CD14-positive monocyte (primary cell): ENCODE measurements around the gene CDC45. TPM values are rescaled to one million over a fixed set of nuclear protein-coding genes. Genes with fewer than 3 reads are reported as not detected.
A peak's percentile ranks its signal among the peaks of the same experiment; 100 is the strongest.
"Not testable (repeated sequence)": the region's sequence is repeated elsewhere in the genome, so short reads cannot be mapped to it uniquely, and the experiment has no call there.

ENCODE experiments used
- DNase-seq, 3 donors: peaks; one replicate each; pipeline ENCODE4 v3.0.0-alpha.2; 2011 to 2022
- H2AFZ ChIP-seq: 2 replicates; pipeline ENCODE4 v1.6.0; 2012; ENCODE audit warnings: mild to moderate bottlenecking, low read depth, low read length, inconsistent platforms; ENCODE audit not compliant: insufficient read depth, poor library complexity, severe bottlenecking
- H3K27ac ChIP-seq, 2 donors: 1 replicate in 1 of 2; 2 replicates in 1 of 2; pipeline ENCODE4 v1.5.1; 2012 to 2013; ENCODE audit warnings: low read length in 2 of 2, control low read depth in 1 of 2, inconsistent platforms in 1 of 2, low read depth in 1 of 2, mild to moderate bottlenecking in 1 of 2
- H3K27me3 ChIP-seq, 2 donors: one replicate each; pipeline versions ENCODE4 v1.6.0 to v1.6.1; 2011 to 2013; ENCODE audit warnings: low read length in 2 of 2; ENCODE audit not compliant: control insufficient read depth in 2 of 2, insufficient read depth in 2 of 2
- H3K36me3 ChIP-seq, 2 donors: replicated peaks in 1 of 2; 1 replicate in 1 of 2; 2 replicates in 1 of 2; pipeline versions ENCODE4 v1.5.1 to v1.6.1; 2012 to 2013; ENCODE audit warnings: low read length in 2 of 2, control low read depth in 1 of 2, inconsistent platforms in 1 of 2, mild to moderate bottlenecking in 1 of 2; ENCODE audit not compliant: insufficient read depth in 2 of 2, control insufficient read depth in 1 of 2
- H3K4me1 ChIP-seq, 2 donors: 1 replicate in 1 of 2; 2 replicates in 1 of 2; pipeline versions ENCODE4 v1.5.1 to v1.6.1; 2012 to 2013; ENCODE audit warnings: low read length in 2 of 2, control low read depth in 1 of 2, inconsistent platforms in 1 of 2, mild to moderate bottlenecking in 1 of 2, moderate library complexity in 1 of 2; ENCODE audit not compliant: insufficient read depth in 2 of 2, control insufficient read depth in 1 of 2
- H3K4me2 ChIP-seq: replicated peaks from 2 replicates; pipeline ENCODE3; 2012; ENCODE audit warnings: low read length, moderate library complexity, mild to moderate bottlenecking; ENCODE audit not compliant: poor library complexity, severe bottlenecking; ENCODE audit errors: extremely low read depth
- H3K4me3 ChIP-seq, 3 experiments: fragments of 200-600 bp in 1 of 3; sonication (generic) in 1 of 3; replicated peaks in 1 of 3; 1 replicate in 2 of 3; 2 replicates in 1 of 3; pipeline ENCODE4 v1.5.1; 2011 to 2013; ENCODE audit warnings: low read length in 3 of 3, mild to moderate bottlenecking in 3 of 3, control low read depth in 2 of 3, low read depth in 2 of 3, inconsistent platforms in 1 of 3, moderate library complexity in 1 of 3
- H3K79me2 ChIP-seq: 2 replicates; pipeline ENCODE4 v1.6.0; 2012; ENCODE audit warnings: mild to moderate bottlenecking, control low read depth, inconsistent platforms, low read length, moderate library complexity; ENCODE audit not compliant: insufficient read depth
- H3K9ac ChIP-seq: 2 replicates; pipeline ENCODE4 v1.6.0; 2017; ENCODE audit warnings: low read length, mild to moderate bottlenecking; ENCODE audit not compliant: insufficient read depth, poor library complexity, severe bottlenecking
- H3K9me3 ChIP-seq, 2 donors: replicated peaks in 1 of 2; 1 replicate in 1 of 2; 2 replicates in 1 of 2; pipeline versions ENCODE4 v1.5.1 to v1.6.1; 2012 to 2013; ENCODE audit warnings: low read length in 2 of 2, control low read depth in 1 of 2; ENCODE audit not compliant: control insufficient read depth in 1 of 2, insufficient read depth in 1 of 2
- H4K20me1 ChIP-seq: 2 replicates; pipeline ENCODE4 v1.6.0; 2012; ENCODE audit warnings: mild to moderate bottlenecking, low read length, control low read depth, moderate library complexity; ENCODE audit not compliant: insufficient read depth
- H3K27ac Mint-ChIP-seq, 7 donors: one replicate each; pipeline ENCODE4 v1.8.0; 2020; ENCODE audit warnings: mild to moderate bottlenecking in 7 of 7, mixed read lengths in 7 of 7, moderate library complexity in 6 of 7, inconsistent platforms in 2 of 7
- H3K27me3 Mint-ChIP-seq, 3 donors: one replicate each; pipeline ENCODE4 v1.8.0; 2021 to 2022; ENCODE audit warnings: low read depth in 3 of 3, mild to moderate bottlenecking in 3 of 3, mixed read lengths in 3 of 3, moderate library complexity in 3 of 3, inconsistent platforms in 1 of 3
- H3K36me3 Mint-ChIP-seq, 2 donors: one replicate each; pipeline ENCODE4 v1.8.0; 2020; ENCODE audit warnings: mixed read lengths in 2 of 2, inconsistent platforms in 1 of 2, mild to moderate bottlenecking in 1 of 2
- H3K4me1 Mint-ChIP-seq: one replicate; pipeline ENCODE4 v1.8.0; 2020; ENCODE audit warnings: mild to moderate bottlenecking, mixed read lengths
- H3K4me3 Mint-ChIP-seq, 2 donors: one replicate each; pipeline ENCODE4 v1.8.0; 2020; ENCODE audit warnings: mild to moderate bottlenecking in 2 of 2, mixed read lengths in 2 of 2, moderate library complexity in 1 of 2
- H3K9me3 Mint-ChIP-seq, 7 donors: one replicate each; pipeline ENCODE4 v1.8.0; 2020 to 2022; ENCODE audit warnings: mixed read lengths in 7 of 7, mild to moderate bottlenecking in 6 of 7, moderate library complexity in 6 of 7, inconsistent platforms in 2 of 7
- CTCF ChIP-seq: fragments of 200-600 bp; IDR thresholded peaks from one replicate; pipeline ENCODE4 v1.8.0; 2022; ENCODE audit warnings: antibody characterized with exemption, mild to moderate bottlenecking
- WGBS: methylation state at CpG from one replicate; pipeline ENCODE4 v1.1.5; 2013; ENCODE audit warnings: missing lambda C conversion rate; ENCODE audit not compliant: insufficient coverage; 5-methylcytosine and 5-hydroxymethylcytosine counted together
- intact Hi-C, 2 donors: fragments of 100-400 bp; cut with micrococcal nuclease; formaldehyde crosslinking; loops; one replicate each; pipeline versions ENCODE4 v1.15.0 to v1.15.1; 2023
- polyA plus RNA-seq, 3 donors: library from polyadenylated mRNA; depleted of rRNA in 1 of 3; unstranded in 2 of 3; stranded (reverse) in 1 of 3; fragments of 300-500 nt in 2 of 3; fragments of >200 nt in 1 of 3; fragmentation: Illumina TruSeq in 2 of 3; gene quantifications; 1 replicate in 2 of 3; 2 replicates in 1 of 3; pipeline ENCODE4 v1.2.3, GENCODE V29; 2012 to 2021

Gene CDC45
- polyA plus RNA-seq, 3 donors, result 0.04 TPM; not detected in 2

- H2AFZ ChIP-seq, result no peak overlapping the region
- H3K4me2 ChIP-seq, result no peak overlapping the region
- no peak overlapping the region for H3K4me3 Mint-ChIP-seq
- H3K27ac ChIP-seq, result no peak overlapping the region
- peaks cover 13 to 30% of the 10 kb centered on the region in 2 donors for H3K36me3 ChIP-seq
- H4K20me1 ChIP-seq, result peaks cover 13% of the 10 kb centered on the region
- H3K9me3 Mint-ChIP-seq, result no peaks in the 10 kb centered on the region
- intact Hi-C loops, result no loop called here
- H3K9ac ChIP-seq, result no peak overlapping the region
- no peaks in the 10 kb centered on the region for H3K27me3 ChIP-seq
- peaks cover 35% of the 10 kb centered on the region for H3K4me1 Mint-ChIP-seq
- peaks cover 13 to 36% of the 10 kb centered on the region in 2 donors for H3K36me3 Mint-ChIP-seq
- H3K27ac Mint-ChIP-seq, result no peak overlapping the region
- 100% methylated on average over 3 of the region's 7 CpGs for WGBS
- no peak for DNase-seq
- H3K4me1 ChIP-seq, result peaks cover 35 to 37% of the 10 kb centered on the region in 2 donors
- peaks cover 0 to 2% (median 0%) of the 10 kb centered on the region in 3 donors for H3K27me3 Mint-ChIP-seq
- TF ChIP-seq CTCF, result no peak
- no peak overlapping the region for H3K4me3 ChIP-seq
- H3K79me2 ChIP-seq, result peaks cover 30% of the 10 kb centered on the region
- H3K9me3 ChIP-seq, result no peaks in the 10 kb centered on the region
Observed at GRCh38 chr22:19434401-19434800, 45.3 kb upstream of the CDC45 start.

- Histone ChIP-seq H3K27ac (no peak overlapping the region), H3K27me3 (no peaks in the 10 kb centered on the region), H2AFZ (no peak overlapping the region), H3K4me2 (no peak overlapping the region), H3K36me3 (peaks cover 13 to 36% of the 10 kb centered on the region in 2 donors), H4K20me1 (peaks cover 11% of the 10 kb centered on the region), H3K9ac (no peak overlapping the region), H3K4me1 (peaks cover 29 to 31% of the 10 kb centered on the region in 2 donors), H3K79me2 (peaks cover 24% of the 10 kb centered on the region), H3K4me3 (no peak overlapping the region), H3K9me3 (no peaks in the 10 kb centered on the region)
- Mint-ChIP-seq H3K27ac (peak overlapping the region in 1 of 7 donors; percentile 1), H3K4me3 (no peak overlapping the region), H3K4me1 (peaks cover 29% of the 10 kb centered on the region), H3K36me3 (peaks cover 15 to 40% of the 10 kb centered on the region in 2 donors), H3K27me3 (peaks cover 0 to 2% (median 0%) of the 10 kb centered on the region in 3 donors), H3K9me3 (no peaks in the 10 kb centered on the region)
- intact Hi-C loops, result no loop called here
- no peak for TF ChIP-seq CTCF
- WGBS, result no CpG with 5 or more reads among the region's 2 CpGs
- DNase-seq, result no peak
Observed at GRCh38 chr22:19434829-19435580, 44.7 kb upstream of the CDC45 start.

- H3K4me3 ChIP-seq, H3K9me3 ChIP-seq, H3K9me3 Mint-ChIP-seq, H2AFZ ChIP-seq, H3K4me2 ChIP-seq, H3K27ac ChIP-seq, H3K27me3 Mint-ChIP-seq, DNase-seq, H3K9ac ChIP-seq, intact Hi-C loops, H3K4me3 Mint-ChIP-seq, H3K27me3 ChIP-seq: not testable (repeated sequence)
- H3K4me1 ChIP-seq, result peaks cover 18 to 20% of the 10 kb centered on the region in 2 donors
- peaks cover 16 to 50% of the 10 kb centered on the region in 2 donors for H3K36me3 ChIP-seq
- Mint-ChIP-seq H3K27ac (peak overlapping the region in 2 of 7 donors; percentile 52 to 79), H3K36me3 (peaks cover 27 to 52% of the 10 kb centered on the region in 2 donors), H3K4me1 (peaks cover 22% of the 10 kb centered on the region)
- H4K20me1 ChIP-seq, result peaks cover 10% of the 10 kb centered on the region
- peaks cover 25% of the 10 kb centered on the region for H3K79me2 ChIP-seq
- 80% methylated on average over 1 of the region's 9 CpGs for WGBS
Observed at GRCh38 chr22:19436444-19437161, 43.1 kb upstream of the CDC45 start.
